Loucy (cell line): ENCODE measurements around the gene RIMBP2.

ENCODE experiments used
- H2AFZ ChIP-seq: fragments of 200-600 bp; sonication (generic); 2 replicates; pipeline ENCODE4 v1.6.0; 2016; ENCODE audit warnings: antibody characterized with exemption, mild to moderate bottlenecking, low read length, moderate library complexity
- H3F3A ChIP-seq: fragments of 200-600 bp; 2 replicates; pipeline ENCODE4 v1.6.0; 2016; ENCODE audit warnings: antibody characterized with exemption, low read depth, mild to moderate bottlenecking
- H3K27me3 ChIP-seq: fragments of 200-600 bp; sonication (generic); 2 replicates; pipeline ENCODE4 v1.6.1; 2014; ENCODE audit warnings: low read length, mild to moderate bottlenecking; ENCODE audit not compliant: insufficient read depth, poor library complexity, severe bottlenecking
- H3K36me3 ChIP-seq: fragments of 200-600 bp; sonication (generic); 2 replicates; pipeline ENCODE4 v1.6.1; 2016; ENCODE audit warnings: low read length; ENCODE audit not compliant: insufficient read depth
- H3K4me1 ChIP-seq: fragments of 200-600 bp; sonication (generic); 2 replicates; pipeline ENCODE4 v1.5.1; 2014; ENCODE audit warnings: low read length, mild to moderate bottlenecking; ENCODE audit not compliant: insufficient read depth, poor library complexity, severe bottlenecking
- H3K4me2 ChIP-seq: fragments of 200-600 bp; sonication (generic); 2 replicates; pipeline ENCODE4 v1.6.0; 2014; ENCODE audit warnings: antibody characterized with exemption, low read length, low read depth, mild to moderate bottlenecking; ENCODE audit not compliant: poor library complexity, severe bottlenecking
- H3K4me3 ChIP-seq: fragments of 200-600 bp; sonication (generic); 2 replicates; pipeline ENCODE4 v1.5.1; 2014; ENCODE audit warnings: low read length, mild to moderate bottlenecking, mixed read lengths; ENCODE audit not compliant: poor library complexity, severe bottlenecking
- H3K79me2 ChIP-seq: fragments of 200-600 bp; sonication (generic); 2 replicates; pipeline ENCODE4 v1.6.1; 2014; ENCODE audit warnings: low read length; ENCODE audit not compliant: insufficient read depth
- H3K9ac ChIP-seq: fragments of 200-600 bp; sonication (generic); 2 replicates; pipeline ENCODE4 v1.6.0; 2014; ENCODE audit warnings: mild to moderate bottlenecking, low read depth, low read length, moderate library complexity; ENCODE audit not compliant: poor library complexity, severe bottlenecking
- H3K9me2 ChIP-seq: fragments of 200-600 bp; sonication (generic); replicated peaks from 2 replicates; pipeline ENCODE4 v1.6.1; 2016; ENCODE audit warnings: low read depth, low read length, mixed read lengths
- H3K9me3 ChIP-seq: fragments of 200-600 bp; sonication (generic); 2 replicates; pipeline ENCODE4 v1.6.1; 2014; ENCODE audit warnings: mild to moderate bottlenecking, antibody characterized with exemption, low read length, low read depth; ENCODE audit not compliant: insufficient read depth
- H4K20me1 ChIP-seq: fragments of 200-600 bp; sonication (generic); 2 replicates; pipeline ENCODE4 v1.6.0; 2014; ENCODE audit warnings: antibody characterized with exemption, low read length, mild to moderate bottlenecking; ENCODE audit not compliant: insufficient read depth, poor library complexity, severe bottlenecking
- EZH2phosphoT487 ChIP-seq: fragments of 200-600 bp; IDR thresholded peaks from 2 replicates; pipeline ENCODE4 v1.6.1; 2018; ENCODE audit warnings: antibody characterized with exemption, mild to moderate bottlenecking, moderate library complexity, borderline replicate concordance
- TF ChIP-seq, protein P1 (sequence below): fragments of 200-600 bp; sonication (generic); conservative IDR thresholded peaks from 2 replicates; pipeline ENCODE4 v1.5.1; 2014; ENCODE audit warnings: mild to moderate bottlenecking, antibody characterized with exemption, low read length

Gene RIMBP2

GRCh38 chr12:130569521-130569920 lies 146.6 kb downstream of the RIMBP2 start:
- H3K4me1 ChIP-seq, result no peaks in the 10 kb centered on the region
- no peaks in the 10 kb centered on the region for H4K20me1 ChIP-seq
- H3K9me3 ChIP-seq, result peaks cover 3% of the 10 kb centered on the region; the same call in 1 of the 2 replicates
- no peaks in the 10 kb centered on the region for H3K27me3 ChIP-seq
- H3K79me2 ChIP-seq, result no peaks in the 10 kb centered on the region
- H3K9me2 ChIP-seq, result no peaks in the 10 kb centered on the region
- no peak overlapping the region for H2AFZ ChIP-seq
- H3K9ac ChIP-seq, result no peak overlapping the region
- H3K36me3 ChIP-seq, result no peaks in the 10 kb centered on the region
- H3K4me2 ChIP-seq, result no peak overlapping the region
- TF ChIP-seq, protein P1, sequence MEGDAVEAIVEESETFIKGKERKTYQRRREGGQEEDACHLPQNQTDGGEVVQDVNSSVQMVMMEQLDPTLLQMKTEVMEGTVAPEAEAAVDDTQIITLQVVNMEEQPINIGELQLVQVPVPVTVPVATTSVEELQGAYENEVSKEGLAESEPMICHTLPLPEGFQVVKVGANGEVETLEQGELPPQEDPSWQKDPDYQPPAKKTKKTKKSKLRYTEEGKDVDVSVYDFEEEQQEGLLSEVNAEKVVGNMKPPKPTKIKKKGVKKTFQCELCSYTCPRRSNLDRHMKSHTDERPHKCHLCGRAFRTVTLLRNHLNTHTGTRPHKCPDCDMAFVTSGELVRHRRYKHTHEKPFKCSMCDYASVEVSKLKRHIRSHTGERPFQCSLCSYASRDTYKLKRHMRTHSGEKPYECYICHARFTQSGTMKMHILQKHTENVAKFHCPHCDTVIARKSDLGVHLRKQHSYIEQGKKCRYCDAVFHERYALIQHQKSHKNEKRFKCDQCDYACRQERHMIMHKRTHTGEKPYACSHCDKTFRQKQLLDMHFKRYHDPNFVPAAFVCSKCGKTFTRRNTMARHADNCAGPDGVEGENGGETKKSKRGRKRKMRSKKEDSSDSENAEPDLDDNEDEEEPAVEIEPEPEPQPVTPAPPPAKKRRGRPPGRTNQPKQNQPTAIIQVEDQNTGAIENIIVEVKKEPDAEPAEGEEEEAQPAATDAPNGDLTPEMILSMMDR, result no peak
- TF ChIP-seq EZH2phosphoT487, result no peak
- no peaks in the 10 kb centered on the region for H3F3A ChIP-seq
- no peak overlapping the region for H3K4me3 ChIP-seq

GRCh38 chr12:130568501-130568900 lies 147.6 kb downstream of the RIMBP2 start:
- no peak overlapping the region for H3K4me2 ChIP-seq
- H3K4me1 ChIP-seq, result no peaks in the 10 kb centered on the region
- H3K4me3 ChIP-seq, result no peak overlapping the region
- H3K79me2 ChIP-seq, result no peaks in the 10 kb centered on the region
- TF ChIP-seq EZH2phosphoT487, result no peak
- TF ChIP-seq, protein P1, result no peak
- no peaks in the 10 kb centered on the region for H3K27me3 ChIP-seq
- H3K9me3 ChIP-seq, result peaks cover 3% of the 10 kb centered on the region; the same call in 1 of the 2 replicates
- H3K36me3 ChIP-seq, result no peaks in the 10 kb centered on the region
- no peaks in the 10 kb centered on the region for H3K9me2 ChIP-seq
- no peak overlapping the region for H2AFZ ChIP-seq
- no peak overlapping the region for H3K9ac ChIP-seq
- H4K20me1 ChIP-seq, result no peaks in the 10 kb centered on the region
- no peaks in the 10 kb centered on the region for H3F3A ChIP-seq

DNA sequence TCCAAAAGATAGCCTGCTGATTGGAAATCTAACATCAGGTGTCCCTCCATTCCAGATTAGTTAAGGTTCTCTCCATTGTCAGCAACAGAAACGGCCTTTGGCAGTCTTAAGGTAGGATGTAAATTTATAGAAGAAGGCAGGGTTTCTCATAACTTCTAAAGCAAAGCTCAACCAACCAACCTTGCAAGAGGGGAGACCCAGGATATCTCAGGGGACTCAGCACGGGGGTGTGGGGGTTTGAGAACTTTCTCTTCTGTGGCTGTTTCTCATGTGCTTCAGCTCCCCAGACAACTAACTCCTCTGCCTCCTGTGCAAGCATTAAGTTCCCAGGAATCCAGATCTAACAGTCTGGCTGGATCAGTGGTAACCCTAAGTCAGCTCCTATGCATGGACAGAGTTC lies 148.1 kb downstream of the RIMBP2 start:
- Histone ChIP-seq H3K79me2 (no peaks in the 10 kb centered on the region), H3K9me2 (no peaks in the 10 kb centered on the region), H3K4me3 (no peak overlapping the region), H3K27me3 (no peaks in the 10 kb centered on the region), H3K9me3 (peaks cover 6% of the 10 kb centered on the region; the same call in 1 of the 2 replicates), H3K36me3 (no peaks in the 10 kb centered on the region), H3F3A (no peaks in the 10 kb centered on the region), H3K9ac (no peak overlapping the region), H2AFZ (no peak overlapping the region), H4K20me1 (no peaks in the 10 kb centered on the region), H3K4me1 (no peaks in the 10 kb centered on the region), H3K4me2 (no peak overlapping the region)
- TF ChIP-seq, protein P1, result no peak
- TF ChIP-seq EZH2phosphoT487, result no peak
